GM13976 (cell line): Measurements from ENCODE around the gene ACACA.
A peak's percentile ranks its signal among the peaks of the same experiment; 100 is the strongest.

ENCODE experiments used
- DNase-seq: peaks from one replicate; pipeline ENCODE4 v3.0.0; 2012; ENCODE audit warnings: low spot score
- in situ Hi-C: fragments of 300-500 bp; cut with MboI; formaldehyde crosslinking; loops from one replicate; pipeline ENCODE4 v1.12.0; 2022; ENCODE audit warnings: low sequenced_read_pairs, mixed read lengths, inconsistent platforms; ENCODE audit not compliant: unreplicated experiment
- TF ChIP-seq, protein P1 (sequence below): IDR thresholded peaks from 2 replicates; pipeline ENCODE4 v1.5.1; 2012; ENCODE audit warnings: borderline replicate concordance, mild to moderate bottlenecking; ENCODE audit not compliant: insufficient read depth; ENCODE audit errors: extremely low read depth, missing control alignments, control extremely low read depth

ACACA gene

GRCh38 chr17:37368577-37368976 lies 38.1 kb downstream of the ACACA start:
- in situ Hi-C loops: no loop called here
- TF ChIP-seq, protein P1, sequence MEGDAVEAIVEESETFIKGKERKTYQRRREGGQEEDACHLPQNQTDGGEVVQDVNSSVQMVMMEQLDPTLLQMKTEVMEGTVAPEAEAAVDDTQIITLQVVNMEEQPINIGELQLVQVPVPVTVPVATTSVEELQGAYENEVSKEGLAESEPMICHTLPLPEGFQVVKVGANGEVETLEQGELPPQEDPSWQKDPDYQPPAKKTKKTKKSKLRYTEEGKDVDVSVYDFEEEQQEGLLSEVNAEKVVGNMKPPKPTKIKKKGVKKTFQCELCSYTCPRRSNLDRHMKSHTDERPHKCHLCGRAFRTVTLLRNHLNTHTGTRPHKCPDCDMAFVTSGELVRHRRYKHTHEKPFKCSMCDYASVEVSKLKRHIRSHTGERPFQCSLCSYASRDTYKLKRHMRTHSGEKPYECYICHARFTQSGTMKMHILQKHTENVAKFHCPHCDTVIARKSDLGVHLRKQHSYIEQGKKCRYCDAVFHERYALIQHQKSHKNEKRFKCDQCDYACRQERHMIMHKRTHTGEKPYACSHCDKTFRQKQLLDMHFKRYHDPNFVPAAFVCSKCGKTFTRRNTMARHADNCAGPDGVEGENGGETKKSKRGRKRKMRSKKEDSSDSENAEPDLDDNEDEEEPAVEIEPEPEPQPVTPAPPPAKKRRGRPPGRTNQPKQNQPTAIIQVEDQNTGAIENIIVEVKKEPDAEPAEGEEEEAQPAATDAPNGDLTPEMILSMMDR: no peak
- DNase-seq: no peak

- in situ Hi-C loops: no loop called here
- no peak for DNase-seq
- TF ChIP-seq, protein P1: no peak
Observed at GRCh38 chr17:37365589-37365988, 41.0 kb downstream of the ACACA start.

- in situ Hi-C loops: no loop called here
- TF ChIP-seq, protein P1: no peak
- no peak for DNase-seq
Observed at GRCh38 chr17:37361543-37361942, 45.1 kb downstream of the ACACA start.

GRCh38 chr17:37360632-37361031 lies 46.0 kb downstream of the ACACA start:
- no peak for DNase-seq
- TF ChIP-seq, protein P1: no peak
- in situ Hi-C loops: no loop called here

GRCh38 chr17:37359682-37360188 lies 46.9 kb downstream of the ACACA start:
- TF ChIP-seq, protein P1: no peak
- DNase-seq: no peak
- in situ Hi-C loops: no loop called here

DNA sequence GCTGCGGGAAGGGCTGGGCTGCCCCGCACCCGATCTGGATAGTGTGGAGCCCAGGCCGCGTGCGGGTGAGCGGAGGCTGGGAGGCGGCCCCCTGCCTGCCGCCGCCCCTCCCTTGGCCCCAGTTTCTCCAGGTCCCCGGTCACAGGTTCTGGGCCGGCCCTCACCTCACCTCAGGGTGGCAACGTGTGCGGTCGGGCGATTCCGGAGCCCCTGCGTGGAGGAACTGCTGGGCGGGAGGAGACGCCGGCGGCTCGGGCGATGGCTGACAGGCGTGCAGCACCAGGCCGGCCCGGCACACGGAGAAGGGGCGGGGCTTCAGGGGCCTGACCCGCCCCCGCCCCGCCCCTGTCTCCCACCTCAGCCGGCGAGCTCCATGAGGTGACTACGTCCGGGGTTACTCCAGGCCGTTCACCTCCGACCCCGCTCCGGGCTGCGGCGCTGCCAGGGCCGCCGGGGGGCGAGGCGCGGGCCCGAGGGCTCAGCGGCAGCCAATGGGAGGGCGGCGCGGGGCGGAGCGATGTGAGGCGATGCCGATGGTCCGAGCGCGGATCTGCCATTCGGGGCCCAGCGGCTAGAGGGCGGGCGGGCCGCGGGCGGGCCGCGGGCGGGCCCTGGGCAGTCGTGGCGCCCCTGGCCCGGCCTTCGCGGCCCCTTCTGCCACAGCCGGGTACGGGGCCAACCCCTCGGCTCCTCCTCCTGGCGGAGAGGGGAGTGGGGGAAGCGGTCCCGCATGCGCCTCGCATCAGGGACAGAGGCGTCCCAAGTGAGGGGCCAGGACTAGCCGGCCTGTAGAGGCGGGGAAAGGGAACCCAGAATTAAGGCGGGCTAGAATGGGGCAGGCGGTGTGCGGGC lies 47.6 kb downstream of the ACACA start:
- in situ Hi-C loops: no loop called here
- peak; percentile 99 for DNase-seq
- TF ChIP-seq, protein P1: no peak
